ENCODE measurements around the gene RNF128. TPM values are rescaled to one million over a fixed set of nuclear protein-coding genes. Genes with fewer than 3 reads are reported as not detected.

The RNF128 gene
- total RNA-seq, 1 donor from 2014 or later: 0.32 TPM

Other genes with a start within 250 kb of the RNF128 start
- not detected for gene RADX, start 114.7 kb upstream of the RNF128 start, total RNA-seq
- 7.1 TPM for gene TBC1D8B, start 76.0 kb downstream of the RNF128 start, total RNA-seq
- not detected for gene RIPPLY1, start 176.6 kb downstream of the RNF128 start, total RNA-seq
- gene CLDN2, start 193.7 kb downstream of the RNF128 start, total RNA-seq: 0.43 TPM